Measurements from ENCODE around the gene TBL1XR1. TPM values are rescaled to one million over a fixed set of nuclear protein-coding genes. Genes with fewer than 3 reads are reported as not detected.

Gene TBL1XR1
- total RNA-seq, 1 donor from 2014 or later, result 203 TPM

GRCh38 chr3:176994393-176994792 is 202.9 kb downstream of the TBL1XR1 start:
- DNase-seq (ENCODE audit: low read depth) (no peak), FAIRE-seq (no peak)

GRCh38 chr3:176992978-176993377 is 204.3 kb downstream of the TBL1XR1 start:
- TF ChIP-seq, protein P1, sequence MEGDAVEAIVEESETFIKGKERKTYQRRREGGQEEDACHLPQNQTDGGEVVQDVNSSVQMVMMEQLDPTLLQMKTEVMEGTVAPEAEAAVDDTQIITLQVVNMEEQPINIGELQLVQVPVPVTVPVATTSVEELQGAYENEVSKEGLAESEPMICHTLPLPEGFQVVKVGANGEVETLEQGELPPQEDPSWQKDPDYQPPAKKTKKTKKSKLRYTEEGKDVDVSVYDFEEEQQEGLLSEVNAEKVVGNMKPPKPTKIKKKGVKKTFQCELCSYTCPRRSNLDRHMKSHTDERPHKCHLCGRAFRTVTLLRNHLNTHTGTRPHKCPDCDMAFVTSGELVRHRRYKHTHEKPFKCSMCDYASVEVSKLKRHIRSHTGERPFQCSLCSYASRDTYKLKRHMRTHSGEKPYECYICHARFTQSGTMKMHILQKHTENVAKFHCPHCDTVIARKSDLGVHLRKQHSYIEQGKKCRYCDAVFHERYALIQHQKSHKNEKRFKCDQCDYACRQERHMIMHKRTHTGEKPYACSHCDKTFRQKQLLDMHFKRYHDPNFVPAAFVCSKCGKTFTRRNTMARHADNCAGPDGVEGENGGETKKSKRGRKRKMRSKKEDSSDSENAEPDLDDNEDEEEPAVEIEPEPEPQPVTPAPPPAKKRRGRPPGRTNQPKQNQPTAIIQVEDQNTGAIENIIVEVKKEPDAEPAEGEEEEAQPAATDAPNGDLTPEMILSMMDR (IDR thresholded peaks at IDR 0.05; ENCODE audit: insufficient read depth, low read length, severe bottlenecking), result no peak
- H3K36me3 ChIP-seq (ENCODE audit: control insufficient read depth, insufficient read depth, low read length), result no peaks in the 10 kb centered on the region

More at GRCh38 chr3:176994393-176994792, 202.9 kb downstream of the TBL1XR1 start:
- Histone ChIP-seq H3K36me3 (ENCODE audit: control insufficient read depth, insufficient read depth, low read length) (no peaks in the 10 kb centered on the region), H3K4me3 (ENCODE audit: low read depth, low read length) (no peak overlapping the region), H3K27me3 (ENCODE audit: control insufficient read depth, insufficient read depth, low read length) (no peaks in the 10 kb centered on the region)
- TF ChIP-seq, protein P1 (IDR thresholded peaks at IDR 0.05; ENCODE audit: insufficient read depth, low read length, severe bottlenecking), result no peak

GRCh38 chr3:176992565-176992964 is 204.7 kb downstream of the TBL1XR1 start:
- H3K36me3 ChIP-seq (ENCODE audit: control insufficient read depth, insufficient read depth, low read length), result no peaks in the 10 kb centered on the region
- no peak overlapping the region for H3K4me3 ChIP-seq (ENCODE audit: low read depth, low read length)
- no peak for DNase-seq (ENCODE audit: low read depth)
- FAIRE-seq, result no peak
- TF ChIP-seq, protein P1 (IDR thresholded peaks at IDR 0.05; ENCODE audit: insufficient read depth, low read length, severe bottlenecking), result no peak
- H3K27me3 ChIP-seq (ENCODE audit: control insufficient read depth, insufficient read depth, low read length), result no peaks in the 10 kb centered on the region

More at GRCh38 chr3:176992978-176993377, 204.3 kb downstream of the TBL1XR1 start:
- H3K4me3 ChIP-seq (ENCODE audit: low read depth, low read length), result no peak overlapping the region
- no peak for FAIRE-seq
- DNase-seq (ENCODE audit: low read depth), result no peak
- H3K27me3 ChIP-seq (ENCODE audit: control insufficient read depth, insufficient read depth, low read length), result no peaks in the 10 kb centered on the region

DNA sequence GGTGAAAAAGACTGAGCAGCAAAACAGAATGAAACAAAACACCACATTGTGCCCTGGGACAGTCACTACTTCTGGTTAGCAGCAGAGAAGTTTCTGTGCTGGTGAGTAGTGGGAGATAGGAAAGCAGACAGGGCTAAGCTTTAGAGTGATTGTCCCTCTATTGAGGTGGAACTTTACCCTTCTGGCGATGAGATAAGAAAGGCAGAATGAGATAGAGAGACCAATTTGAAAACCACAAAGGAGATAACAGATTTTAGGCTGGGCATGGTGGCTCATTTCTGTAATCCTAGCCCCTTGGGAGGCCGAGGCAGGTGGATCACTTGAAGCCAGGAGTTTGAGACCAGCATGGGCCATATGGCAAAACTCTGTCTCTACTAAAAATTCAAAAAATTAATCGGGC is 208.5 kb downstream of the TBL1XR1 start:
- TF ChIP-seq, protein P1 (IDR thresholded peaks at IDR 0.05; ENCODE audit: insufficient read depth, low read length, severe bottlenecking), result no peak
- no peaks in the 10 kb centered on the region for H3K36me3 ChIP-seq (ENCODE audit: control insufficient read depth, insufficient read depth, low read length)
- FAIRE-seq (no peak), DNase-seq (ENCODE audit: low read depth) (no peak)
- no peak overlapping the region for H3K4me3 ChIP-seq (ENCODE audit: low read depth, low read length)
- H3K27me3 ChIP-seq (ENCODE audit: control insufficient read depth, insufficient read depth, low read length), result no peaks in the 10 kb centered on the region

DNA sequence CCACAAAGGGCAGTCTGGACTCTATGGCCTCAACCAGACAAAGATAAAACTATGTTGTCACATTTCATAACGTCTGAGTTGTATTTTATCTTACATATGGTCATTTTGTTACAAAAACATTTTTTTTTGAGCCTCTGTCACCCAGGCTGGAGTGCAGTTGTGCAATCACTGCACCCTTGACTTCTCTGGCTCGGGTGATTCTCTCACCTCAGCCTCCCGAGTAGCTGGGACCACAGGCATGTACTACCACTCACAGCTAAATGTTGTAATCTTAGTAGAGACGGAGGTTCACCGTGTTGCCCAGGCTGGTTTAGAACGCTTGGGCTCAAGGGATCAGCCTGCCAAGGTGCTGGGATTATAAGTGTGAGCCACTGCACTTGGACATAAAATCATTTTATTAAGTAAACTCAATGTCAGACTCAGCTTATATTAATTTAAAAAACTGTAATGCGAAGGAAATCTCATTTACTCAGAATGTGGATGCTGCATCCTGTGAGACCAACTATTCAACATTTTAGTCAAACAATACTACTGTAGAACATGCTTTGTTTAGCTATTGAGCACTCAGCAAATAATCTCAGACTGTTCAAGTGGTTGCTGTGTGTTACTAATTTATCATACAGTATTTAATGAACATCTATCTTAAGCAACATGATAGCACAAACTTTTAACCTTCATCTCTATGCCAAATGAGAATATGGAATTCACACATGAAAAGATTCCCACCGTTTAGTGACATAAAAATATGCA is 209.2 kb downstream of the TBL1XR1 start:
- FAIRE-seq, result no peak
- Histone ChIP-seq H3K4me3 (ENCODE audit: low read depth, low read length) (no peak overlapping the region), H3K36me3 (ENCODE audit: control insufficient read depth, insufficient read depth, low read length) (no peaks in the 10 kb centered on the region), H3K27me3 (ENCODE audit: control insufficient read depth, insufficient read depth, low read length) (no peaks in the 10 kb centered on the region)
- peak; percentile 29 for DNase-seq (ENCODE audit: low read depth)
- TF ChIP-seq, protein P1 (IDR thresholded peaks at IDR 0.05; ENCODE audit: insufficient read depth, low read length, severe bottlenecking), result no peak

Data from bronchial epithelial cell (primary cell).